RPMI8226 (cell line): ENCODE results near the gene TEDC1.

ENCODE experiments used
- DNase-seq: peaks from one replicate; pipeline ENCODE4 v3.0.0-alpha.2; 2015

TEDC1 gene

DNA sequence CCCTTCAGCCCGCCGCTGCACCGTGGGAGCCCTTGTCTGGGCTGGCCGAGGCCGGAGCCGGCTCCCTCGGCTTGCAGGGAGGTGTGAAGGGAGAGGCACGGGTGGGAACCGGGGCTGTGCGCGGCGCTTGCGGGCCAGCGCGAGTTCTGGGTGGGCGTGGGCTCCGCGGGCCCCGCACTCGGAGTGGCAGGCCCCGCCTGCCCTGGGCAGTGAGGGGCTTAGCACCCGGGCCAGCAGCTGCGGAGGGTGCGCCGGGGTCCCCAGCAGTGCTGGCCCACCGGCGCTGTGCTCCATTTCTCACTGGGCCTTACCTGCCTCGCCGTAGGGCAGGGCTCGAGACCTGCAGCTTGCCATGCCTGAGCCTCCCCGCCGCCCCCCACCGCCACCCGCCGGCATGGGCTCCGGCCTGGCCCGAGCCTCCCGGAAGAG is 56.7 kb downstream of the TEDC1 start:
- DNase-seq = no peak
